Spleen (tissue), 7 donors: ENCODE results near the gene EFCAB5.

Source experiments
- CTCF ChIP-seq, 11 experiments: fragments of 200-600 bp in 7 of 11; fragments of 450-650 bp in 4 of 11; sonication (generic) in 4 of 11; IDR thresholded peaks in 8 of 11; conservative IDR thresholded peaks in 3 of 11; 1 replicate in 7 of 11; 2 replicates in 4 of 11; pipeline versions ENCODE4 v1.4.0 to v1.8.0; 2016 to 2021; ENCODE audit warnings: antibody characterized with exemption in 11 of 11, inconsistent platforms in 4 of 11, mild to moderate bottlenecking in 1 of 11
- POLR2A ChIP-seq, 3 donors: fragments of 450-650 bp; IDR thresholded peaks; one replicate each; pipeline ENCODE4 v1.5.1; 2017; ENCODE audit warnings: antibody characterized with exemption in 3 of 3, mild to moderate bottlenecking in 1 of 3
- POLR2AphosphoS5 ChIP-seq, 3 donors: sonication (generic); formaldehyde crosslinking; IDR thresholded peaks; one replicate each; pipeline ENCODE4 v1.5.1; 2017; ENCODE audit warnings: antibody characterized with exemption in 3 of 3
- donor health status: DM: no; HTN: no; CAD: no; lungs with moderate emphysema.
- donor health status: DM: no; HTN: no; CAD: no.
- donor health status: DM: no; HTN: no; CAD: no.

GRCh38 chr17:30062372-30062771 lies 120.9 kb downstream of the EFCAB5 start:
- TF ChIP-seq POLR2AphosphoS5 (IDR thresholded peaks at IDR 0.05) (no peak), CTCF (IDR thresholded peaks at IDR 0.05 in 8 of 11, conservative IDR thresholded peaks at IDR 0.05 in 3 of 11) (no peak), POLR2A (IDR thresholded peaks at IDR 0.05) (no peak)
